Skeletal muscle satellite cell (primary cell): ENCODE results near the gene SIRPB2.

Source experiments
- H3K27me3 ChIP-seq: 2 replicates; pipeline ENCODE4 v1.7.0; 2013; ENCODE audit warnings: low read length; ENCODE audit not compliant: control insufficient read depth, insufficient read depth
- H3K36me3 ChIP-seq: 2 replicates; pipeline ENCODE4 v1.7.0; 2013; ENCODE audit warnings: mild to moderate bottlenecking, control low read depth, low read length; ENCODE audit not compliant: insufficient read depth
- H3K4me1 ChIP-seq: 2 replicates; pipeline ENCODE4 v1.7.0; 2013; ENCODE audit warnings: low read length; ENCODE audit not compliant: control insufficient read depth, insufficient read depth
- H3K4me2 ChIP-seq: 2 replicates; pipeline ENCODE4 v1.7.0; 2013; ENCODE audit warnings: mild to moderate bottlenecking, low read length
- H3K4me3 ChIP-seq: 2 replicates; pipeline ENCODE4 v1.7.0; 2013; ENCODE audit warnings: low read length
- H3K9ac ChIP-seq: 2 replicates; pipeline ENCODE4 v1.7.0; 2013; ENCODE audit warnings: mild to moderate bottlenecking, low read depth, low read length, moderate library complexity
- H3K9me3 ChIP-seq: replicated peaks from 2 replicates; pipeline ENCODE4 v1.7.0; 2013; ENCODE audit warnings: mild to moderate bottlenecking, control low read depth, low read length

SIRPB2 gene

GRCh38 chr20:1526310-1526709 is 35.1 kb upstream of the SIRPB2 start:
- Histone ChIP-seq H3K4me1 (no peaks in the 10 kb centered on the region), H3K36me3 (no peaks in the 10 kb centered on the region), H3K9ac (no peak overlapping the region), H3K4me2 (no peak overlapping the region), H3K4me3 (no peak overlapping the region), H3K9me3 (no peaks in the 10 kb centered on the region), H3K27me3 (peaks cover 9% of the 10 kb centered on the region)

GRCh38 chr20:1524004-1524403 is 32.8 kb upstream of the SIRPB2 start:
- Histone ChIP-seq H3K9me3 (no peaks in the 10 kb centered on the region), H3K4me1 (no peaks in the 10 kb centered on the region), H3K9ac (no peak overlapping the region), H3K36me3 (no peaks in the 10 kb centered on the region), H3K27me3 (peaks cover 27% of the 10 kb centered on the region), H3K4me2 (no peak overlapping the region), H3K4me3 (no peak overlapping the region)

GRCh38 chr20:1517010-1517409 is 25.8 kb upstream of the SIRPB2 start:
- no peaks in the 10 kb centered on the region for H3K4me1 ChIP-seq
- H3K4me3 ChIP-seq: no peak overlapping the region
- no peaks in the 10 kb centered on the region for H3K9me3 ChIP-seq
- H3K9ac ChIP-seq: no peak overlapping the region
- peaks cover 53% of the 10 kb centered on the region for H3K27me3 ChIP-seq
- no peaks in the 10 kb centered on the region for H3K36me3 ChIP-seq
- H3K4me2 ChIP-seq: no peak overlapping the region

GRCh38 chr20:1513801-1514200 is 22.6 kb upstream of the SIRPB2 start:
- no peak overlapping the region for H3K4me3 ChIP-seq
- H3K4me2 ChIP-seq: no peak overlapping the region
- no peak overlapping the region for H3K9ac ChIP-seq
- H3K27me3 ChIP-seq: peaks cover 50% of the 10 kb centered on the region
- no peaks in the 10 kb centered on the region for H3K36me3 ChIP-seq
- no peaks in the 10 kb centered on the region for H3K9me3 ChIP-seq
- no peaks in the 10 kb centered on the region for H3K4me1 ChIP-seq

GRCh38 chr20:1509237-1509636 is 18.0 kb upstream of the SIRPB2 start:
- H3K4me1 ChIP-seq: no peaks in the 10 kb centered on the region
- H3K9me3 ChIP-seq: no peaks in the 10 kb centered on the region
- no peak overlapping the region for H3K9ac ChIP-seq
- peaks cover 65% of the 10 kb centered on the region for H3K27me3 ChIP-seq
- no peak overlapping the region for H3K4me2 ChIP-seq
- no peak overlapping the region for H3K4me3 ChIP-seq
- no peaks in the 10 kb centered on the region for H3K36me3 ChIP-seq

- Histone ChIP-seq H3K9me3 (no peaks in the 10 kb centered on the region), H3K4me2 (no peak overlapping the region), H3K27me3 (peaks cover 61% of the 10 kb centered on the region), H3K9ac (no peak overlapping the region), H3K36me3 (no peaks in the 10 kb centered on the region), H3K4me3 (no peak overlapping the region), H3K4me1 (no peaks in the 10 kb centered on the region)
Measured at GRCh38 chr20:1508574-1508973, 17.4 kb upstream of the SIRPB2 start.

GRCh38 chr20:1507276-1507675 is 16.1 kb upstream of the SIRPB2 start:
- H3K27me3 ChIP-seq: peaks cover 70% of the 10 kb centered on the region
- no peaks in the 10 kb centered on the region for H3K36me3 ChIP-seq
- H3K4me2 ChIP-seq: no peak overlapping the region
- H3K4me3 ChIP-seq: no peak overlapping the region
- no peaks in the 10 kb centered on the region for H3K9me3 ChIP-seq
- no peak overlapping the region for H3K9ac ChIP-seq
- no peaks in the 10 kb centered on the region for H3K4me1 ChIP-seq

GRCh38 chr20:1505871-1506270 is 14.7 kb upstream of the SIRPB2 start:
- Histone ChIP-seq H3K9me3 (no peaks in the 10 kb centered on the region), H3K4me3 (no peak overlapping the region), H3K4me2 (no peak overlapping the region), H3K27me3 (peaks cover 66% of the 10 kb centered on the region), H3K9ac (no peak overlapping the region), H3K4me1 (no peaks in the 10 kb centered on the region), H3K36me3 (no peaks in the 10 kb centered on the region)

GRCh38 chr20:1505361-1505760 is 14.1 kb upstream of the SIRPB2 start:
- Histone ChIP-seq H3K9ac (no peak overlapping the region), H3K4me3 (no peak overlapping the region), H3K27me3 (peaks cover 68% of the 10 kb centered on the region), H3K9me3 (no peaks in the 10 kb centered on the region), H3K36me3 (no peaks in the 10 kb centered on the region), H3K4me2 (no peak overlapping the region), H3K4me1 (no peaks in the 10 kb centered on the region)

GRCh38 chr20:1503564-1504227 is 12.5 kb upstream of the SIRPB2 start:
- H3K9me3 ChIP-seq: no peaks in the 10 kb centered on the region
- peaks cover 76% of the 10 kb centered on the region for H3K27me3 ChIP-seq
- no peaks in the 10 kb centered on the region for H3K4me1 ChIP-seq
- H3K9ac ChIP-seq: no peak overlapping the region
- H3K4me3 ChIP-seq: no peak overlapping the region
- no peak overlapping the region for H3K4me2 ChIP-seq
- no peaks in the 10 kb centered on the region for H3K36me3 ChIP-seq

- Histone ChIP-seq H3K4me2 (no peak overlapping the region), H3K9ac (no peak overlapping the region), H3K27me3 (peaks cover 65% of the 10 kb centered on the region), H3K4me3 (no peak overlapping the region), H3K36me3 (no peaks in the 10 kb centered on the region), H3K4me1 (no peaks in the 10 kb centered on the region), H3K9me3 (no peaks in the 10 kb centered on the region)
Measured at GRCh38 chr20:1500496-1500895, 9.3 kb upstream of the SIRPB2 start.
